ENCODE data around the gene ZNF200.

The ZNF200 gene

DNA sequence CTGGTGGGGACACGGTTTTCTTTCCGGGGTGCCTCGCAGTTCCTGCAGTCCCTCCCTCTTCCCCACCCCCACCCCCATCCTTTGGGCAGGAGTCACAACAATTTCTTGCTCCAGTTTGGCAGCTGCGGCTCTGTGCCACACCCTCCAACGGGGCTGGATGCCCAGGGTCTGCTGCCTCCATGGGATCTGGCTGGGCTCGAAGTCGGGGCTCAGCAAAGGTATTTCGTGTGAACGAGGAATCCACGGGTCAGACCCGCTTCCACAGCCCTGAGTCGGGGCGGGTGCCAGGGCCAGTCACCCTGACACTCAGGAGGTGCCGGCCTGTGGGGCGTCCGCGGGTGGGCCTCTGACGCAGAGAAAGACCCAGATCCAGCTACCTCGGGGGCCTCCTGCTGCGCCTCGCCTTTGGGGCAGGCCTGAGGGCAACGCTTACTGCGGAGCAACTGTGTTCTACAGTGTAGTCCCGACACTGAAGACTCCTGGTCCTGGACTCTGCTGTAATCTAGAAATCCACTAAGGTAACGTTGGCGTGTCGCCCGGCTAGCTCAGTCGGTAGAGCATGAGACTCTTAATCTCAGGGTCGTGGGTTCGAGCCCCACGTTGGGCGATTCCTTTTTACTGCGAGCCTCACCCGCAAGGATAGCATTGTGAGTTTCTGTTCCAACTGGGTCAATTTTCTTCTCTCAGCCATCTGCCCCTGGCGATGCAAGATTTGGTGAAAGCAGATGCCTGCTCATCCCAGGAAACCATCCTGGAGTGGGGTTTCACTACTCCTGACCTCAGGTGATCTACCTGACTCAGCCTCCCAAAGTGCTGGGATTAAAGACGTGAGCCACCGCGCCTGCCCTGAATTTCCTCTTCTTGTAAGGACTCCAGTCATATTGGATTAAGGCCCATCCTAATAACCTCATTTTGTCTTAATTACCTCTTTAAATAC is 59.5 kb downstream of the ZNF200 start:
- no peak for DNase-seq (ENCODE audit: low read depth)

DNA sequence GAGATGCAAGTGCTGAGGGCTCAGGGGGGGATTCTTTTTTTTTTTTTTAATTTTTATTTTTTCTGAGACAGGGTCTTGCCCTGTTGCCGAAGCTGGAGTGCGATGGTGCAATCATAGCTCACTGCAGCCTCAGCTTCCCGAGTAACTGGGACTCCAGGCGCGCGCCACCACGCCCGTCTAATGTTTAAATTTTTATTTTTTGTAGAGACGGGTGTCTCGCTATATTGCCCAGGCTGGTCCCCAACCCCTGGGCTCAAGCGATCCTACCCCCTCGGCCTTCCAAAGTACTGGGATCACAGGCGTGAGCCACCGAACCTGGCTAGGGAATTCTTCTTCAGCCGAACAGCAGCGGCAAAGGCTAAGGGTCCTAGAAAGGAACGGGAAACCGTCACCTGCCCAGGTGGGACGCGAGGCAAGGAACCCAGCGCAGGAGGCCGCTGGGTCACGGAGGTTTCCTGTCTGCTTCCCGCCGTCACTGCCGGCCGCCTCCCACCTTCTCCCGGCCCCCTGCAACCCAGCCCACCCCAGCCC is 60.3 kb downstream of the ZNF200 start:
- no peak for DNase-seq (ENCODE audit: low read depth)

- no peak for DNase-seq (ENCODE audit: low read depth)
Measured at GRCh38 chr16:3173892-3174617, 60.9 kb downstream of the ZNF200 start.
